K562 (cell line): ENCODE results near the gene POLR1H.

Experiments used
- HNRNPK ChIP-seq: fragments of 200-400 bp; formaldehyde crosslinking; IDR thresholded peaks from one replicate; pipeline ENCODE4 v1.6.1; 2018; ENCODE audit warnings: mild to moderate bottlenecking, low read depth, low read length; ENCODE audit not compliant: poor library complexity, severe bottlenecking
- ZNF12 ChIP-seq: sonication (generic); formaldehyde crosslinking; IDR thresholded peaks from 2 replicates; pipeline ENCODE4 v1.4.0; 2020; ENCODE audit warnings: mild to moderate bottlenecking, missing genetic modification reagents

DNA sequence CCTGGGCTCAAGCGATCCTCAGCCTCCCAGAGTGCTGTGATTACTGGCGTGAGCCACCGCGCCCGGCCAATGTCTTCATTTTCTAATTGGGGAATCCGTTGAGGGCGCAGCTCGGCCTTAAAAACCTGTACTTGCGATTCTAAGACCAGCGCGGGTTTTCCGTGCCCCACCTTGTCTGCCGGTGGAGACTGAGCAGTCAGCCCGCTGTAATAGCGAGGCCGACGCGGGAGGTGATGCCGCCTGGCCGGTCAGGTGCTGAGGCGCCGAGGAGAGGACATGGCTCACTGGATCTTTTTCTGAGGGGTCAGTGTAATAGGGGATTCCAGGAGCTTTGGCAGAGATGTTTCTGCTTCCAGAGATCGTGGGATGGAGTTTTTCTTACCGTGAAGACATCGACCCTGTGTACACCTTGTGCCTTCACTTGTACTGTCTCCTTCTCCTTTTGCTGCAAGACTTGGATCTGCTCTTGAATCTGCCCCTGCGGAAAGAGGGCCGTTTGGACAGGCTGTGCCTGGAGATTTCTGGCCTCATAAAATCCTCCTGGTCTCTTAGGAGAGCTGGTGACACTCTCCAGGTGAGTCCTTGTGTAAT is 50.3 kb downstream of the POLR1H start:
- TF ChIP-seq ZNF12 (CRISPR knock-in tag) (no peak), HNRNPK (no peak)
